Mammary epithelial cell (primary cell): ENCODE results near the gene S100A10.

Source experiments
- CTCF ChIP-seq, 2 donors: IDR thresholded peaks in 1 of 2; conservative IDR thresholded peaks in 1 of 2; 2 replicates each; pipeline ENCODE4 v1.5.1; 2011 to 2012; ENCODE audit warnings: inconsistent platforms in 2 of 2, low read length in 2 of 2, mild to moderate bottlenecking in 2 of 2, control low read depth in 1 of 2, low read depth in 1 of 2; ENCODE audit not compliant: insufficient read depth in 1 of 2; ENCODE audit errors: extremely low read depth in 1 of 2
- EZH2 ChIP-seq: IDR thresholded peaks from 2 replicates; pipeline ENCODE4 v1.6.1; 2012; ENCODE audit warnings: low read length, inconsistent platforms, borderline replicate concordance

- no peak for TF ChIP-seq CTCF (conservative IDR thresholded peaks at IDR 0.05 in 1 of 2, IDR thresholded peaks at IDR 0.05 in 1 of 2; ENCODE audit: extremely low read depth in 1 of 2, insufficient read depth in 1 of 2, low read depth in 1 of 2, low read length in 2 of 2)
- no peak for TF ChIP-seq EZH2
Measured at GRCh38 chr1:151964510-151964909, 29.1 kb downstream of the S100A10 start.
